Sigmoid colon (tissue), 7 donors: ENCODE results near the gene COLQ. TPM values are rescaled to one million over a fixed set of nuclear protein-coding genes. Genes with fewer than 3 reads are reported as not detected.

ENCODE experiments used
- DNase-seq: peaks from one replicate; pipeline ENCODE4 v3.0.0-alpha.2; 2019
- H3K27ac ChIP-seq, 4 donors: fragments of 200-600 bp; sonication (generic); one replicate each; pipeline ENCODE4 v1.5.1; 2016 to 2019; ENCODE audit warnings: mild to moderate bottlenecking in 1 of 4
- H3K27me3 ChIP-seq, 3 donors: fragments of 200-600 bp; sonication (generic); one replicate each; pipeline ENCODE4 v1.5.1; 2019; ENCODE audit warnings: mild to moderate bottlenecking in 1 of 3
- H3K36me3 ChIP-seq, 4 donors: fragments of 200-600 bp; sonication (generic); one replicate each; pipeline ENCODE4 v1.5.1; 2016 to 2019
- H3K4me1 ChIP-seq, 4 donors: fragments of 200-600 bp; sonication (generic); one replicate each; pipeline ENCODE4 v1.5.1; 2017 to 2019
- H3K4me3 ChIP-seq, 4 donors: fragments of 200-600 bp; sonication (generic); one replicate each; pipeline ENCODE4 v1.5.1; 2017 to 2019; ENCODE audit warnings: mild to moderate bottlenecking in 2 of 4, moderate library complexity in 1 of 4
- H3K9me3 ChIP-seq, 4 donors: fragments of 200-600 bp in 3 of 4; sonication (generic) in 3 of 4; one replicate each; pipeline versions ENCODE4 v1.5.1 to v1.6.1; 2013 to 2019
- CTCF ChIP-seq, 4 experiments: fragments of 450-650 bp in 3 of 4; fragments of 200-600 bp in 1 of 4; IDR thresholded peaks; one replicate each; pipeline ENCODE4 v1.5.1; 2016 to 2019; ENCODE audit warnings: antibody characterized with exemption in 4 of 4, mild to moderate bottlenecking in 3 of 4, moderate library complexity in 2 of 4
- EP300 ChIP-seq, 4 donors: sonication (generic); formaldehyde crosslinking; IDR thresholded peaks; one replicate each; pipeline ENCODE4 v1.6.1; 2017; ENCODE audit warnings: antibody characterized with exemption in 4 of 4
- POLR2A ChIP-seq, 2 donors: fragments of 450-650 bp; IDR thresholded peaks; one replicate each; pipeline ENCODE4 v1.6.1; 2016; ENCODE audit warnings: antibody characterized with exemption in 2 of 2, mild to moderate bottlenecking in 2 of 2, moderate library complexity in 2 of 2
- POLR2AphosphoS5 ChIP-seq, 4 donors: sonication (generic); formaldehyde crosslinking; IDR thresholded peaks; one replicate each; pipeline ENCODE4 v1.6.1; 2017; ENCODE audit warnings: antibody characterized with exemption in 4 of 4
- WGBS, 2 donors: extraction: QIAGEN DNeasy Blood & Tissue Kit; methylation state at CpG; one replicate each; pipeline ENCODE4 v1.1.7; 2013; 5-methylcytosine and 5-hydroxymethylcytosine counted together
- intact Hi-C: fragments of 100-400 bp; cut with DNase I; formaldehyde crosslinking; loops from one replicate; pipeline ENCODE4 v1.15.1; 2023
- polyA plus RNA-seq, 3 donors: library from polyadenylated mRNA; stranded (reverse); fragments of 200-250 nt; gene quantifications; one replicate each; pipeline ENCODE4 v1.2.3, GENCODE V29; 2013
- total RNA-seq, 4 donors: library from RNA; depleted of rRNA; stranded (reverse); fragments of >200 nt; gene quantifications; one replicate each; pipeline ENCODE4 v1.1.0, GENCODE V29; 2016
- donor health status: healthy with polysubstance abuse.
- donor health status: Bipolar disorder and iron deficiency.
- donor health status: healthy.

The COLQ gene
- total and polyA plus RNA-seq, 7 donors = 0.69 to 5.3 (median 1.9) TPM; not detected in 1

- Histone ChIP-seq H3K4me3 (no peak overlapping the region), H3K4me1 (no peaks in the 10 kb centered on the region), H3K27me3 (no peaks in the 10 kb centered on the region), H3K9me3 (no peaks in the 10 kb centered on the region), H3K27ac (no peak overlapping the region), H3K36me3 (no peaks in the 10 kb centered on the region)
- DNase-seq = no peak
- TF ChIP-seq POLR2AphosphoS5 (IDR thresholded peaks at IDR 0.05) = no peak
- TF ChIP-seq POLR2A (IDR thresholded peaks at IDR 0.05) = no peak
- no peak for TF ChIP-seq CTCF (IDR thresholded peaks at IDR 0.05)
- no peak for TF ChIP-seq EP300 (IDR thresholded peaks at IDR 0.05)
- whole genome bisulfite sequencing, 2 donors = 73 to 86% methylated on average over 6 of the region's 6 CpGs
- intact Hi-C loops = no loop called here
Observed at GRCh38 chr3:15477951-15478639, 43.4 kb downstream of the COLQ start.

GRCh38 chr3:15476378-15476777 is 45.1 kb downstream of the COLQ start:
- DNase-seq = no peak
- Histone ChIP-seq H3K36me3 (no peaks in the 10 kb centered on the region), H3K4me1 (no peaks in the 10 kb centered on the region), H3K27ac (no peak overlapping the region), H3K4me3 (no peak overlapping the region), H3K27me3 (no peaks in the 10 kb centered on the region), H3K9me3 (no peaks in the 10 kb centered on the region)
- no peak for TF ChIP-seq POLR2AphosphoS5 (IDR thresholded peaks at IDR 0.05)
- TF ChIP-seq EP300 (IDR thresholded peaks at IDR 0.05) = no peak
- no peak for TF ChIP-seq CTCF (IDR thresholded peaks at IDR 0.05)
- no peak for TF ChIP-seq POLR2A (IDR thresholded peaks at IDR 0.05)
- intact Hi-C loops = no loop called here
- WGBS, 2 donors = 74 to 75% methylated on average over 3 of the region's 3 CpGs

- no peak for DNase-seq
- H3K27ac ChIP-seq = no peak overlapping the region
- H3K27me3 ChIP-seq = no peaks in the 10 kb centered on the region
- WGBS, 2 donors = 30 to 56% methylated on average over 5 of the region's 5 CpGs
- no peak overlapping the region for H3K4me3 ChIP-seq
- no peaks in the 10 kb centered on the region for H3K36me3 ChIP-seq
- no peaks in the 10 kb centered on the region for H3K9me3 ChIP-seq
- TF ChIP-seq POLR2A (IDR thresholded peaks at IDR 0.05) = no peak
- TF ChIP-seq EP300 (IDR thresholded peaks at IDR 0.05) = no peak
- no peak for TF ChIP-seq POLR2AphosphoS5 (IDR thresholded peaks at IDR 0.05)
- no peak for TF ChIP-seq CTCF (IDR thresholded peaks at IDR 0.05)
- intact Hi-C loops = no loop called here
- H3K4me1 ChIP-seq = no peaks in the 10 kb centered on the region
Observed at GRCh38 chr3:15475161-15475560, 46.3 kb downstream of the COLQ start.

GRCh38 chr3:15471861-15472260 is 49.6 kb downstream of the COLQ start:
- TF ChIP-seq POLR2AphosphoS5 (IDR thresholded peaks at IDR 0.05) = no peak
- TF ChIP-seq EP300 (IDR thresholded peaks at IDR 0.05) = no peak
- no peak for TF ChIP-seq CTCF (IDR thresholded peaks at IDR 0.05)
- TF ChIP-seq POLR2A (IDR thresholded peaks at IDR 0.05) = no peak
- Histone ChIP-seq H3K36me3 (peaks cover 0 to 3% (median 0%) of the 10 kb centered on the region in 4 donors), H3K4me1 (no peaks in the 10 kb centered on the region), H3K27ac (no peak overlapping the region), H3K27me3 (no peaks in the 10 kb centered on the region), H3K4me3 (no peak overlapping the region), H3K9me3 (no peaks in the 10 kb centered on the region)
- DNase-seq = no peak
- 79 to 89% methylated on average over 3 of the region's 3 CpGs for WGBS, 2 donors
- intact Hi-C loops = no loop called here

- Histone ChIP-seq H3K9me3 (no peaks in the 10 kb centered on the region), H3K27ac (no peak overlapping the region), H3K4me1 (no peaks in the 10 kb centered on the region), H3K27me3 (no peaks in the 10 kb centered on the region), H3K36me3 (peaks cover 0 to 3% (median 0%) of the 10 kb centered on the region in 4 donors), H3K4me3 (no peak overlapping the region)
- no peak for DNase-seq
- intact Hi-C loops = no loop called here
- WGBS, 2 donors = 90 to 95% methylated on average over 2 of the region's 2 CpGs
- TF ChIP-seq CTCF (IDR thresholded peaks at IDR 0.05) (no peak), POLR2A (IDR thresholded peaks at IDR 0.05) (no peak), EP300 (IDR thresholded peaks at IDR 0.05) (no peak), POLR2AphosphoS5 (IDR thresholded peaks at IDR 0.05) (no peak)
Observed at GRCh38 chr3:15470849-15471248, 50.7 kb downstream of the COLQ start.
